Activated T-cell treated with anti-CD3 and anti-CD28 coated beads, Interleukin-2, amount 50 U/mL, for 4 hours (primary cell): ENCODE data around the gene EIF2B5. TPM values are rescaled to one million over a fixed set of nuclear protein-coding genes. Genes with fewer than 3 reads are reported as not detected.

Experiments used
- ATAC-seq, 2 donors: fragments of 200-7000 bp; cut with Tn5 transposase; one replicate each; pipeline ENCODE4 v1.10.0; 2021
- DNase-seq: peaks from one replicate; pipeline ENCODE4 v3.0.0-alpha.2; 2020
- H3K27me3 Mint-ChIP-seq: one replicate; pipeline ENCODE4 v1.8.0; 2021; ENCODE audit warnings: low read depth, mixed read lengths
- H3K36me3 Mint-ChIP-seq: one replicate; pipeline ENCODE4 v1.8.0; 2022; ENCODE audit warnings: mixed read lengths; ENCODE audit not compliant: insufficient read depth
- H3K4me1 Mint-ChIP-seq: one replicate; pipeline ENCODE4 v1.8.0; 2021; ENCODE audit warnings: low read depth, mixed read lengths
- H3K4me3 Mint-ChIP-seq: one replicate; pipeline ENCODE4 v1.8.0; 2021; ENCODE audit warnings: mild to moderate bottlenecking, moderate library complexity, mixed read lengths
- H3K9me3 Mint-ChIP-seq: one replicate; pipeline ENCODE4 v1.8.0; 2021; ENCODE audit warnings: mixed read lengths
- total RNA-seq, 3 donors: library from RNA; stranded (reverse); gene quantifications; one replicate each; pipeline ENCODE4 v1.2.1, GENCODE V29; 2021

Gene EIF2B5
- total RNA-seq, 3 donors from 2014 or later: 91.7 to 94.5 (median 92.6) TPM

GRCh38 chr3:184172681-184173373 lies 37.7 kb downstream of the EIF2B5 start:
- Mint-ChIP-seq H3K27me3 (no peaks in the 10 kb centered on the region), H3K9me3 (no peaks in the 10 kb centered on the region), H3K4me1 (peaks cover 28% of the 10 kb centered on the region), H3K4me3 (no peak overlapping the region), H3K36me3 (peaks cover 18% of the 10 kb centered on the region)
- DNase-seq: no peak
- ATAC-seq: no peak

- ATAC-seq (no peak), DNase-seq (no peak)
- Mint-ChIP-seq H3K4me1 (peaks cover 34% of the 10 kb centered on the region), H3K4me3 (no peak overlapping the region), H3K27me3 (no peaks in the 10 kb centered on the region), H3K36me3 (peaks cover 22% of the 10 kb centered on the region), H3K9me3 (no peaks in the 10 kb centered on the region)
These were observed 38.2 kb downstream of the EIF2B5 start for GRCh38 chr3:184173374-184173722.

- Mint-ChIP-seq H3K36me3 (peaks cover 25% of the 10 kb centered on the region), H3K4me1 (peaks cover 34% of the 10 kb centered on the region), H3K27me3 (no peaks in the 10 kb centered on the region), H3K4me3 (peak overlapping the region; percentile 95), H3K9me3 (no peaks in the 10 kb centered on the region)
- ATAC-seq (no peak), DNase-seq (no peak)
These were observed 39.1 kb downstream of the EIF2B5 start for GRCh38 chr3:184174284-184174645.

GRCh38 chr3:184174646-184175492 lies 39.7 kb downstream of the EIF2B5 start, which contains the start of gene AP2M1:
Gene AP2M1 (plus strand): TSS chr3:184174855. CDS start chr3:184176994, 2,139 bp downstream.
- DNase-seq (peak; percentile 96), ATAC-seq (peak; percentile 95 to 97)
- no peaks in the 10 kb centered on the region for H3K9me3 Mint-ChIP-seq
- peaks cover 28% of the 10 kb centered on the region for H3K36me3 Mint-ChIP-seq
- peak within 1 kb of the TSS; percentile 95 for H3K4me3 Mint-ChIP-seq
- peaks cover 34% of the 10 kb centered on the region for H3K4me1 Mint-ChIP-seq
- no peaks in the 10 kb centered on the region for H3K27me3 Mint-ChIP-seq

GRCh38 chr3:184175506-184175905 lies 40.3 kb downstream of the EIF2B5 start:
- DNase-seq (no peak), ATAC-seq (no peak)
- Mint-ChIP-seq H3K4me3 (peak overlapping the region; percentile 95), H3K9me3 (no peaks in the 10 kb centered on the region), H3K36me3 (peaks cover 34% of the 10 kb centered on the region), H3K4me1 (peaks cover 34% of the 10 kb centered on the region), H3K27me3 (no peaks in the 10 kb centered on the region)

GRCh38 chr3:184175981-184176376 lies 40.8 kb downstream of the EIF2B5 start:
- H3K36me3 Mint-ChIP-seq: peaks cover 35% of the 10 kb centered on the region

GRCh38 chr3:184176377-184177330 lies 41.5 kb downstream of the EIF2B5 start:
- H3K4me3 Mint-ChIP-seq: peak overlapping the region; percentile 95
- H3K9me3 Mint-ChIP-seq: no peaks in the 10 kb centered on the region
- no peak for ATAC-seq
- H3K4me1 Mint-ChIP-seq: peaks cover 34% of the 10 kb centered on the region
- H3K27me3 Mint-ChIP-seq: no peaks in the 10 kb centered on the region
- no peak for DNase-seq
- H3K36me3 Mint-ChIP-seq: peaks cover 34% of the 10 kb centered on the region

More at GRCh38 chr3:184175981-184176376, 40.8 kb downstream of the EIF2B5 start:
- Mint-ChIP-seq H3K4me3 (peak overlapping the region; percentile 95), H3K4me1 (peaks cover 34% of the 10 kb centered on the region), H3K9me3 (no peaks in the 10 kb centered on the region), H3K27me3 (no peaks in the 10 kb centered on the region)
- ATAC-seq (no peak), DNase-seq (no peak)

- no peak for DNase-seq
- Mint-ChIP-seq H3K36me3 (peaks cover 37% of the 10 kb centered on the region), H3K4me1 (peaks cover 34% of the 10 kb centered on the region), H3K9me3 (no peaks in the 10 kb centered on the region), H3K4me3 (no peak overlapping the region), H3K27me3 (no peaks in the 10 kb centered on the region)
- no peak for ATAC-seq
These were observed 42.2 kb downstream of the EIF2B5 start for GRCh38 chr3:184177331-184177731.

GRCh38 chr3:184177767-184178306 lies 42.7 kb downstream of the EIF2B5 start:
- Mint-ChIP-seq H3K4me3 (no peak overlapping the region), H3K9me3 (no peaks in the 10 kb centered on the region), H3K36me3 (peaks cover 39% of the 10 kb centered on the region), H3K27me3 (no peaks in the 10 kb centered on the region), H3K4me1 (peaks cover 34% of the 10 kb centered on the region)
- ATAC-seq (no peak), DNase-seq (no peak)

- Mint-ChIP-seq H3K4me1 (peaks cover 33% of the 10 kb centered on the region), H3K4me3 (no peak overlapping the region), H3K36me3 (peaks cover 41% of the 10 kb centered on the region), H3K9me3 (no peaks in the 10 kb centered on the region), H3K27me3 (no peaks in the 10 kb centered on the region)
- ATAC-seq: no peak
- no peak for DNase-seq
These were observed 43.5 kb downstream of the EIF2B5 start for GRCh38 chr3:184178521-184179138.

- no peaks in the 10 kb centered on the region for H3K9me3 Mint-ChIP-seq
- H3K4me3 Mint-ChIP-seq: no peak overlapping the region
- H3K36me3 Mint-ChIP-seq: peaks cover 49% of the 10 kb centered on the region
- DNase-seq (no peak), ATAC-seq (no peak)
- H3K27me3 Mint-ChIP-seq: no peaks in the 10 kb centered on the region
- peaks cover 30% of the 10 kb centered on the region for H3K4me1 Mint-ChIP-seq
These were observed 45.0 kb downstream of the EIF2B5 start for GRCh38 chr3:184180165-184180564.

GRCh38 chr3:184181596-184181995 lies 46.4 kb downstream of the EIF2B5 start:
- Mint-ChIP-seq H3K4me3 (no peak overlapping the region), H3K9me3 (no peaks in the 10 kb centered on the region), H3K27me3 (no peaks in the 10 kb centered on the region), H3K4me1 (peaks cover 24% of the 10 kb centered on the region), H3K36me3 (peaks cover 49% of the 10 kb centered on the region)
- ATAC-seq (no peak), DNase-seq (no peak)

GRCh38 chr3:184183679-184184078 lies 48.5 kb downstream of the EIF2B5 start:
- peaks cover 28% of the 10 kb centered on the region for H3K4me1 Mint-ChIP-seq
- ATAC-seq: no peak
- DNase-seq: no peak
- no peak overlapping the region for H3K4me3 Mint-ChIP-seq
- no peaks in the 10 kb centered on the region for H3K27me3 Mint-ChIP-seq
- H3K36me3 Mint-ChIP-seq: peaks cover 55% of the 10 kb centered on the region
- H3K9me3 Mint-ChIP-seq: no peaks in the 10 kb centered on the region
